ENCODE results near the gene TDRD15. TPM values are rescaled to one million over a fixed set of nuclear protein-coding genes. Genes with fewer than 3 reads are reported as not detected.

The TDRD15 gene
- not detected in 2 replicates for total RNA-seq

DNA sequence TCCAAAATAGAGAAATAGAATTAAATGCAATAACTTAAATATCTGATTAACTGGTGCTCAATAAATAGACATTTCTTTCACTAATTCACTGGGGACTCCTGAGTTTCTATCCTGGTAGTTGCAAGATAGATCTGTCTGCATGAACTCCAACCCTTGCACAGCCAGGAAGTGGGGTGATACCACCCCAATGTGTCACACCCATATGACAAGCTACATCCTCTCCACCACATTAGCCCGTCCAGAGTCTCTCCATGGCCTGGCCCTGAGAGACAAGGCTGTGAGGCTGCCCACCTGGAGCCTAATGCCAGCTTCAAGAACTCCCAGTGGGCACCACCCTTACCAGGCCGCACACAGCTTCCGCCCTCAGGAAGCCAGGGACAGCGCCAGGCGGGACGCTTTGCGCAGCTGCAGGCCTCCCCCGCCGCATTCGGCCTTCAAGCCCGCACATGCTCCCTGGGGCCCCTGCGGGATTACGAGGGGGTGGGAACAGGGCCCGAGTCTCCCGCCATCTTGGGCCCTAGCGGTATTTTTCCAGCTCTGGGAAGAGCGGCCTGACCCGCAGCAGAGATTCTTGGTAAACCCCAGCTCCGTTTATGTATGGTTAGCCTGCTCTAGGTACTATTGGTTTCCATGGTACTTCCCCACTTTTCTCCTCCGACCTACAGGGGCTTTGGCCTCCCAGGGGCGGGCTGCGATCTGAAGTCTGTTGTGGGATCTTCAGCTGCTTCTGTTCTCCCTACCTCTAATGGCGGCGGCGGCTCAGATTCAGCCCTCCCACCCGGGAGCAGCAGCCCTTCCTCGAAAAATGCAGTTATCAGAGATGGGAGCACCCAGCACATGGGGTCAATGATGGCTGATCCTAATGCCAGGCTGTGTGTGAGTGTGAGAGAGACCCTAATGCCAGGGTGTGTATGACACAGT, at the start of gene TDRD15:
Gene TDRD15, plus strand, starts transcription at position 496 of the 921 bp plus-strand sequence. CDS start 13,500 bp downstream, outside the sequence.

Other genes with a start within 250 kb of the TDRD15 start
- under 0.01 TPM in 2 replicates for gene APOB, start 79.9 kb upstream of the TDRD15 start, total RNA-seq